Measurements from ENCODE around the gene NPTXR. TPM values are rescaled to one million over a fixed set of nuclear protein-coding genes. Genes with fewer than 3 reads are reported as not detected.

The NPTXR gene
- polyA plus RNA-seq, 1 of the 3 experiments (the other 2 are of a cell fraction) = 1.2 TPM

DNA sequence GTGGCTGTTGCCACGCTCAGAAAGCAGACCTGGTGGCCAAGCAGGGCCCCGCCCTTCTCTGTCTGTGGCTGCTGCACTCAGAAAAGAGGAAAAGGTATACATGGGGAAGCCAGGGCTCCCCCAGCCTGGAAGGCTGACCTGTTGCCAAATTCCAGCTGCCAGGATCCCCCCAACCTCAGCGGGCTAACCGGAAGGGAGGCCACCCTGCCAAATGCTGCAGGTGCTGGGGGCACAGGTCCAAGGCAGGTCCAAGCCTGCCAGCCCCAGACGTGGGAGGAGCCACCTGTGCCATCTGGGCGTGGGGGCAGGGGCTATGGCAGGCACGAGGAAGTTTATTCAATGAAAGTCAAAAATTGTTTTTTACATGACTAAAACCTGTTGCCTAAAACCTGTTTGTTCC, 2.6 kb downstream of the NPTXR start:
- no peaks in the 10 kb centered on the region; a peak in 1 of 4 replicates for H3K4me1 ChIP-seq (ENCODE audit: control insufficient read depth in 1 of 2, insufficient read depth in 2 of 2, low read depth in 1 of 2, low read length in 1 of 2)
- no peak for DNase-seq
- H3K9ac ChIP-seq = no peak overlapping the region
- H3K27me3 ChIP-seq (ENCODE audit: insufficient read depth) = no peaks in the 10 kb centered on the region
- no peak for TF ChIP-seq FOSL2 (IDR thresholded peaks at IDR 0.05; ENCODE audit: borderline replicate concordance, low read depth)
- TF ChIP-seq, protein P1, sequence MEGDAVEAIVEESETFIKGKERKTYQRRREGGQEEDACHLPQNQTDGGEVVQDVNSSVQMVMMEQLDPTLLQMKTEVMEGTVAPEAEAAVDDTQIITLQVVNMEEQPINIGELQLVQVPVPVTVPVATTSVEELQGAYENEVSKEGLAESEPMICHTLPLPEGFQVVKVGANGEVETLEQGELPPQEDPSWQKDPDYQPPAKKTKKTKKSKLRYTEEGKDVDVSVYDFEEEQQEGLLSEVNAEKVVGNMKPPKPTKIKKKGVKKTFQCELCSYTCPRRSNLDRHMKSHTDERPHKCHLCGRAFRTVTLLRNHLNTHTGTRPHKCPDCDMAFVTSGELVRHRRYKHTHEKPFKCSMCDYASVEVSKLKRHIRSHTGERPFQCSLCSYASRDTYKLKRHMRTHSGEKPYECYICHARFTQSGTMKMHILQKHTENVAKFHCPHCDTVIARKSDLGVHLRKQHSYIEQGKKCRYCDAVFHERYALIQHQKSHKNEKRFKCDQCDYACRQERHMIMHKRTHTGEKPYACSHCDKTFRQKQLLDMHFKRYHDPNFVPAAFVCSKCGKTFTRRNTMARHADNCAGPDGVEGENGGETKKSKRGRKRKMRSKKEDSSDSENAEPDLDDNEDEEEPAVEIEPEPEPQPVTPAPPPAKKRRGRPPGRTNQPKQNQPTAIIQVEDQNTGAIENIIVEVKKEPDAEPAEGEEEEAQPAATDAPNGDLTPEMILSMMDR (IDR thresholded peaks at IDR 0.05) = no peak
- no peak for TF ChIP-seq TAF1 (IDR thresholded peaks at IDR 0.05; ENCODE audit: borderline replicate concordance, low read depth, low read length)
- TF ChIP-seq SMC3 (IDR thresholded peaks at IDR 0.05; ENCODE audit: low read depth, low read length) = no peak
- TF ChIP-seq, protein P2, sequence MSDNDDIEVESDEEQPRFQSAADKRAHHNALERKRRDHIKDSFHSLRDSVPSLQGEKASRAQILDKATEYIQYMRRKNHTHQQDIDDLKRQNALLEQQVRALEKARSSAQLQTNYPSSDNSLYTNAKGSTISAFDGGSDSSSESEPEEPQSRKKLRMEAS (IDR thresholded peaks at IDR 0.05; ENCODE audit: low read depth) = no peak
- POLR2A ChIA-PET = no interaction called here
- no peaks in the 10 kb centered on the region for H3K36me3 ChIP-seq (replicated peaks in 1 of 2; ENCODE audit: control insufficient read depth in 1 of 2, insufficient read depth in 2 of 2, low read length in 1 of 2)
- WGBS (ENCODE audit: low lambda C conversion rate) = 59% methylated on average over 3 of the region's 7 CpGs
- no peaks in the 10 kb centered on the region for H3K79me2 ChIP-seq (ENCODE audit: insufficient read depth)
- no peaks in the 10 kb centered on the region for H3F3A ChIP-seq (replicated peaks; ENCODE audit: insufficient read depth)
- H3K27ac ChIP-seq (ENCODE audit: low read depth in 2 of 2, low read length in 1 of 2) = no peak overlapping the region
- no peak overlapping the region for H3K4me2 ChIP-seq
- no peaks in the 10 kb centered on the region for H3K9me2 ChIP-seq
- H2AFZ ChIP-seq (ENCODE audit: low read depth) = no peak overlapping the region
- H4K20me1 ChIP-seq (ENCODE audit: insufficient read depth) = no peaks in the 10 kb centered on the region
- no peaks in the 10 kb centered on the region for H3K9me3 ChIP-seq
- no peak overlapping the region for H3K4me3 ChIP-seq (ENCODE audit: low read depth in 2 of 2, low read length in 1 of 2)
- CTCF ChIA-PET = interaction anchor here (1.8 to 2.2 kb wide), 2 partner anchors 28 to 73 kb away, joined by 3 to 12 read pairs; no protein-coding TSS in a partner anchor

DNA sequence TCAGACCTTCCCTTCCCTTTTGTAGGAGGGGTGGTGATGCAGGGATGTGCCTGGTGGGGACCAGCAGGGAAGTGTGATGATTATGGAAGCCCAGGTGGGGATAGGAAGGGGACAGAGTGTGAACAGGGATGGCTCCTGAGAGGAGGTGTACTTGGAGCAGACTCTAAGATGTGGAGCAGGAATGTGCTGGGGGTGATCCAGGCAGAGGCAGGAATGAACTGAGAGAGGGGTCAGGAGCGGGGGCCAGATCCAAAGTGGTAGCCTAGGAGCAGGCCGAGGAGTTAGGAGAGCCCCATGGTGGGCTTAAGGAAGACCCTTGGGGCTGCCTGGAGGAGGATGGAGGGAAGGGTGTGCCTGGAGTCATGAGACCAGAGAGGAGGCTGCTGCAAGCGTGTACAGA, 3.7 kb downstream of the NPTXR start:
- Histone ChIP-seq H3K36me3 (replicated peaks in 1 of 2; ENCODE audit: control insufficient read depth in 1 of 2, insufficient read depth in 2 of 2, low read length in 1 of 2) (no peaks in the 10 kb centered on the region), H3K79me2 (ENCODE audit: insufficient read depth) (no peaks in the 10 kb centered on the region), H3F3A (replicated peaks; ENCODE audit: insufficient read depth) (no peaks in the 10 kb centered on the region), H2AFZ (ENCODE audit: low read depth) (no peak overlapping the region), H4K20me1 (ENCODE audit: insufficient read depth) (no peaks in the 10 kb centered on the region), H3K27me3 (ENCODE audit: insufficient read depth) (no peaks in the 10 kb centered on the region), H3K9me3 (no peaks in the 10 kb centered on the region), H3K4me1 (ENCODE audit: control insufficient read depth in 1 of 2, insufficient read depth in 2 of 2, low read depth in 1 of 2, low read length in 1 of 2) (no peaks in the 10 kb centered on the region; a peak in 1 of 4 replicates), H3K9ac (no peak overlapping the region), H3K4me3 (ENCODE audit: low read depth in 2 of 2, low read length in 1 of 2) (no peak overlapping the region), H3K9me2 (no peaks in the 10 kb centered on the region), H3K27ac (ENCODE audit: low read depth in 2 of 2, low read length in 1 of 2) (no peak overlapping the region), H3K4me2 (no peak overlapping the region)
- TF ChIP-seq NFIC (IDR thresholded peaks at IDR 0.05; ENCODE audit: borderline replicate concordance) = no peak
- no peak for TF ChIP-seq MXI1 (IDR thresholded peaks at IDR 0.05; ENCODE audit: low read depth, low read length)
- TF ChIP-seq, protein P3, sequence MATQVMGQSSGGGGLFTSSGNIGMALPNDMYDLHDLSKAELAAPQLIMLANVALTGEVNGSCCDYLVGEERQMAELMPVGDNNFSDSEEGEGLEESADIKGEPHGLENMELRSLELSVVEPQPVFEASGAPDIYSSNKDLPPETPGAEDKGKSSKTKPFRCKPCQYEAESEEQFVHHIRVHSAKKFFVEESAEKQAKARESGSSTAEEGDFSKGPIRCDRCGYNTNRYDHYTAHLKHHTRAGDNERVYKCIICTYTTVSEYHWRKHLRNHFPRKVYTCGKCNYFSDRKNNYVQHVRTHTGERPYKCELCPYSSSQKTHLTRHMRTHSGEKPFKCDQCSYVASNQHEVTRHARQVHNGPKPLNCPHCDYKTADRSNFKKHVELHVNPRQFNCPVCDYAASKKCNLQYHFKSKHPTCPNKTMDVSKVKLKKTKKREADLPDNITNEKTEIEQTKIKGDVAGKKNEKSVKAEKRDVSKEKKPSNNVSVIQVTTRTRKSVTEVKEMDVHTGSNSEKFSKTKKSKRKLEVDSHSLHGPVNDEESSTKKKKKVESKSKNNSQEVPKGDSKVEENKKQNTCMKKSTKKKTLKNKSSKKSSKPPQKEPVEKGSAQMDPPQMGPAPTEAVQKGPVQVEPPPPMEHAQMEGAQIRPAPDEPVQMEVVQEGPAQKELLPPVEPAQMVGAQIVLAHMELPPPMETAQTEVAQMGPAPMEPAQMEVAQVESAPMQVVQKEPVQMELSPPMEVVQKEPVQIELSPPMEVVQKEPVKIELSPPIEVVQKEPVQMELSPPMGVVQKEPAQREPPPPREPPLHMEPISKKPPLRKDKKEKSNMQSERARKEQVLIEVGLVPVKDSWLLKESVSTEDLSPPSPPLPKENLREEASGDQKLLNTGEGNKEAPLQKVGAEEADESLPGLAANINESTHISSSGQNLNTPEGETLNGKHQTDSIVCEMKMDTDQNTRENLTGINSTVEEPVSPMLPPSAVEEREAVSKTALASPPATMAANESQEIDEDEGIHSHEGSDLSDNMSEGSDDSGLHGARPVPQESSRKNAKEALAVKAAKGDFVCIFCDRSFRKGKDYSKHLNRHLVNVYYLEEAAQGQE (IDR thresholded peaks at IDR 0.05; ENCODE audit: low read depth, low read length) = no peak
- TF ChIP-seq CHD2 (IDR thresholded peaks at IDR 0.05; ENCODE audit: low read length, partially characterized antibody) = no peak
- TF ChIP-seq FOXM1 (IDR thresholded peaks at IDR 0.05; ENCODE audit: low read depth) = no peak
- TF ChIP-seq, protein P4, sequence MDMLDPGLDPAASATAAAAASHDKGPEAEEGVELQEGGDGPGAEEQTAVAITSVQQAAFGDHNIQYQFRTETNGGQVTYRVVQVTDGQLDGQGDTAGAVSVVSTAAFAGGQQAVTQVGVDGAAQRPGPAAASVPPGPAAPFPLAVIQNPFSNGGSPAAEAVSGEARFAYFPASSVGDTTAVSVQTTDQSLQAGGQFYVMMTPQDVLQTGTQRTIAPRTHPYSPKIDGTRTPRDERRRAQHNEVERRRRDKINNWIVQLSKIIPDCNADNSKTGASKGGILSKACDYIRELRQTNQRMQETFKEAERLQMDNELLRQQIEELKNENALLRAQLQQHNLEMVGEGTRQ (IDR thresholded peaks at IDR 0.05; ENCODE audit: borderline replicate concordance, low read depth, low read length) = no peak
- no peak for TF ChIP-seq NRF1 (IDR thresholded peaks at IDR 0.05; ENCODE audit: low read depth, low read length)
- TF ChIP-seq GABPA (IDR thresholded peaks at IDR 0.05; ENCODE audit: low read depth) = no peak
- no peak for TF ChIP-seq POLR2AphosphoS5 (IDR thresholded peaks at IDR 0.05; ENCODE audit: low read depth, low read length)
- no peak for TF ChIP-seq EZH2phosphoT487 (IDR thresholded peaks at IDR 0.05; ENCODE audit: borderline replicate concordance, low read depth)
- TF ChIP-seq, protein P2 (IDR thresholded peaks at IDR 0.05; ENCODE audit: low read depth) = no peak
- TF ChIP-seq TEAD4 (IDR thresholded peaks at IDR 0.05; ENCODE audit: borderline replicate concordance, insufficient read depth) = no peak
- TF ChIP-seq RCOR1 (IDR thresholded peaks at IDR 0.05; ENCODE audit: low read length) = no peak
- WGBS (ENCODE audit: low lambda C conversion rate) = 79% methylated on average over 2 of the region's 3 CpGs
- DNase-seq = no peak
- ChIA-PET POLR2A (no interaction called here), CTCF (interaction anchor here (1.8 to 2.2 kb wide), 2 partner anchors 29 to 72 kb away, joined by 3 to 12 read pairs; no protein-coding TSS in a partner anchor)

All from SK-N-SH (cell line).